ELR (cell line): ENCODE data around the gene ZNF514.

ENCODE experiments used
- DNase-seq: peaks from one replicate; pipeline ENCODE4 v3.0.0-alpha.2; 2015; ENCODE audit warnings: low read depth

Gene ZNF514

DNA sequence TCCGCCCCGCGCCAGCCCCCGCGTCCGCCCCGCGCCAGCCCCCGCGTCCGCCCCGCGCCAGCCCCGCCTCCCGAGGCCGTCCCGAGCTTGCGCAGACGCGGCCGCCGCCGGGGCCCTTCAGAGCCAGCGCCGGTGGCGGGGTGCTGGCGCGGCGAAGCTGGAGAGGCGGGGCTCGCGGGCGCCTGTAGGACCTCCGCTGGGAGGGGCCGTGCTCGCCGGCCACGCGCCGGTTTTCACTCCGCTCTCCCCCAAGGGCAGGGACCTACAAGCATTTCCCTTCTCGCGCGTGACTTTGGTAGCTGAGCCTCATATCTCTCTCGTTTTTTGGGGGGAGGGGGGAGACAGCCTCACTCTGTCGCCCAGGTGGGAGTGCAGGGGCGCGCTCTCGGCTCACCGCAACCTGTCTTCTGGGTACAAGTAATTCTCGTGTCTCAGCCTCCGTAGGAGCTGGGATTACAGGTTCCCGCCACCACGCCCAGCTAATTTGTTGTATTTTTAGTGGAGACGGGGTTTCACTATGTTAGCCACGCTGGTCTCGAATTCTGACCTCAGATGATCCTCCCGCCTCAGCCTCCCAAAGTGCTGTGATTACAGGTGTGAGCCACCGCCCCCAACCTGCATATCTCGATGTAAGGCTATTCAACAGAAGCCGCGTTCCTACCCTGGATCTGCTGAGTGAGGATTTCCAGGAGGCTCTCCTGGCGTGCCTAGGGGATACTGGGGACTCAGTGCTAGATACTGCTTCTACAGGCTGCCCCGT lies at the start of gene ZNF514:
TSS of gene ZNF514 (minus strand) at position 159 of the 760 bp plus-strand sequence. CDS start 6,595 bp downstream, outside the sequence.
- peak; percentile 80 for DNase-seq

DNA sequence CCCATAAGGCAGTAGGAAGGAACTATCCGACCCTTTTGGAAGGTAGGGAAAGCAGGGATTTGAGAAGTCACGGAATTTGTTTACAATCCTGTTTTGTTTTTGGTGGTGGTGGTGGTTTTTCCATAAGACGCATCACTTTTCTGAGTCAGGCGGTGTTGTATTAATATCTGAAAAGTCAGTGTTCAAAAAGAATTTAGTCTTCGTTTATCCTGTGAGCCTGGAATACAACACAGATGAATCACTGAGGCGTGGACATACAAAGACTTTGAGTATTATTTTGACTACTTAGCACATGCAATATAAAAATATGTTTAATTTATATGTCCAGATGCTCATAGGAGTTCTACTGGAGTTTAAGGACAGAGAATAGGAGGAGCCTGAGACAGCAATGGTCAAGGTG lies 48.5 kb upstream of the ZNF514 start:
- DNase-seq, result peak; percentile 65

DNA sequence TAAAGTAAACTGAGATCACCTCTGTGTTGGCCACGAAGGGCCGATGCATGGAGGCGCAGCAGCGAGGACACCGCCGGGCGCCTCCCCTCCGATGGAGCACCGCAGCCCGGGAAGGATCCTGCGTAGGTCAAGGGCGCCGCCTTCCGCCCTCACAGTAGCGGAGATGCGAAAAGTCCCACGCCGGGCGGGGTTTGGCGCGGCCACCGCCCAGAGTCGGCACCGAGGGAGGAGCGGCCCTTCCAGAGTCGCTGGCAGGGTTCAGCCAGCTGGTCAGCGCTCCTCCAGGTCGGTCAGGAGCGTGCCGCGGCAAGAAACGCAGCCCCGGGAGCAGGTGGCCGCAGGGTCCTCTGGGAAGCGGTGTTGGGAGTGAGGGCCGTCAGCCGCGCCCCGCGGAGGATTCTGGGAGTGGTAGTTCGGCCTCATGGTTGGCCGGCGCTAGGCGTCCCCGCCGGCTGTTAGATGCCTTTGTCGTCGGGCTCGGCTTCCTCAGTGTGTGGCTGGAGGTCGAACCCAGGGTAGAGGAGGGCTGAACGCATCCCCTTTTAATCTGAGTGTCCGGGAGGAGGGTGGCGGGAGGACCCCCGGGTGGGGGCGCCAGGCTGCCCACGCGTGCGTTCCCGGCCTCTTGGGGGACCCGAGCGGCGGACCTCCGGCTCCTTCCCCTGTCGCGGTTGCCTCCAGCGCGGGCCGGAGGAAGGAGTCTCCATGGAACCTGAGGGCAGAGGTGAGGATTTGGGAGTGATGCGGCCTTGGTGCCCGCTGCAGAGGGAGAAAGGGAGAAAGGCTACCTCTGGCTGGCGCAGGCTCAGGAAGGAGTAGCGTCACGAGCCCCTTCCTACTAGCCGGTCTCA lies 47.7 kb upstream of the ZNF514 start, which contains the start of gene ZNF892:
TSS of gene ZNF892 (plus strand) at position 411 of the 851 bp plus-strand sequence. CDS start at position 706, 295 bp downstream.
- peak; percentile 92 for DNase-seq

DNA sequence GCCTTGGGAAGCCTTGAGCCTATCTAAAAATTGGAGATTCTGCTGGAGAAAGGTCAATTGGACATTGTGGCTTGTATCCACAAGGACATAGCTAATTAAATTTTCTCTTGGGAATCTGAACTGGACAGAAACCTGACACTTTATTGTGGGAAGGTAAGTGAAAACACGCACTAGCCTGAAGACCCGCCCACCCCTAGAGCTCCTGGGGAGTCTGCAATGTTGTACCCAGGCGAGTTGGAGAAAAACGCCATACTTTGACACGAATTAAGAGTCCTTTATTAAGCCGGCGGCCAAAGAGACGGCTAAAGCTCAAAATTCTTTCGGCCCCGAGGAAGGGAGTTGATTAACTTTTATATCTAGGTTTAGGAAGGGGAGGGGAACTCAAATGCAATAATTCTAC lies 46.4 kb upstream of the ZNF514 start:
- no peak for DNase-seq

DNA sequence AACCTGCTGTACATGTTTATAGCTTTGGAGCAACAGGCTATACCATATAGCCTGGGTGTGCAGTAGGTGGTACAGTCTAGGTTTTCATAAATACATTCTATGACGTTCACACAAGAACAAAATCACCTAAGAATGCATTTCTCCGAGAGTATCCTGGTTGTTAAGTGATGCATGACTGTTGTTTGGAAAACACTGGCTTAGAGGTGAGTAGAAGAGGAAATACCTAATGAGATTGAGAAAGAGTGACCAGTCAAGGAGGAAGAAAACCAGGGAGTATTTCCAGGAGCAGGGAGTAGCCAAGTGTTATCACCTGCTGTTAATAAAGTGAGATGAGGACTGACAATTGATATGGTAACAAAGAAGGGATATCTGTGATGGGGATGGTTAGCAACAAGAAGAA lies 44.7 kb upstream of the ZNF514 start:
- DNase-seq, result no peak

DNA sequence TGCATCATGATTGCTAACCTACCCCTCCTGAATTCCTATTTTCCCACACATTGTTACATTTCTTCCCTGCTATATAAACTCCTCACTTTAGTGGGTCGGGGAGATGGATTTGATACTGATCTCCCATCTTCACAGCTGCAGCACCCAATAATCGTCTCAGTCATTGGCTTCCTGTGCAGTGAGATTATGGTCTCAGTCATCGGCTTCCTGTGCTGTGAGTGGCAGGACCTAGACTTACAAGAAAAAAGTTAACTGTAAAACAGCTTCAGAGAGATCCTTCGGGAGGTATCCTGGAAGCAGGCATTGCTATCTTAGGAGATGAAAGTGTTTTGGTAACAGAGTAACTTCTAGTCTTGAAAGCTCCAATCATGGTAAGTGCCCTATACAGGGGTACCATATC lies 44.3 kb upstream of the ZNF514 start:
- DNase-seq, result no peak

DNA sequence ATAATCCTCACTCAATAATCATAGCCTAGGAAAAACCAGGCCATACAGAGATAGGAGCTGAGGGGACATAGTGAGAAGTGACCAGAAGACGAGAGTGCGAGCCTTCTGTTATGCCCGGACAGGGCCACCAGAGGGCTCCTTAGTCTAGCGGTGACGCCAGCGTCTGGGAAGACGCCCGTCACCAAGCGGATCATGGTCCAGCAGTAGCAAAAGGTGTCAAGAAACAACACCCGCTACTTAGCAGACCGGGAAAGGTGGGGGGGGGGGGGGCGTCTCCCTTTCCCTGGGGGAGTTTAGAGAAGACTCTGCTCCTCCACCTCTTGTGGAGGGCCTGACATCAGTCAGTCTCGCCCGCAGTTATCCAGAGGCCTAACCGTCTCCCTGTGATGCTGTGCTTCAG lies 33.3 kb upstream of the ZNF514 start:
- peak; percentile 51 for DNase-seq

DNA sequence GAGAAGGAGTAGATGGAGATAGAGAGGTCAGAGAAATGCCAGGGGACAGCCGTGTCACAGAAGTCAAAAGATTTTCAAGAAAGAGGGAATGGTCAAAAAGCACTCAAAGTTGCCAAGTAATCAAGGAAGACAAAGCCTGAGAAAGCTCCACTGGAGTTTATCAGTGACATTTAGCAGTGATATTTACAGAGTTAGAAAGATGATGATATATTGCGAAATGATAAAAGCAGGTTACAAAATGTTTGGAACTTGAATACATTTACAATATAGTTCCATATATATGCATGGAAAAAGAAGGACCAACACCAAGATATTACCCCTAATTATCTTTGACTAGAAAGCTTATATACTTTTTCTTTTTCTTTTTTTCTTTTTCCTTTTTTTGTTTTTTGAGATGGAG lies 26.3 kb upstream of the ZNF514 start:
- DNase-seq, result no peak

DNA sequence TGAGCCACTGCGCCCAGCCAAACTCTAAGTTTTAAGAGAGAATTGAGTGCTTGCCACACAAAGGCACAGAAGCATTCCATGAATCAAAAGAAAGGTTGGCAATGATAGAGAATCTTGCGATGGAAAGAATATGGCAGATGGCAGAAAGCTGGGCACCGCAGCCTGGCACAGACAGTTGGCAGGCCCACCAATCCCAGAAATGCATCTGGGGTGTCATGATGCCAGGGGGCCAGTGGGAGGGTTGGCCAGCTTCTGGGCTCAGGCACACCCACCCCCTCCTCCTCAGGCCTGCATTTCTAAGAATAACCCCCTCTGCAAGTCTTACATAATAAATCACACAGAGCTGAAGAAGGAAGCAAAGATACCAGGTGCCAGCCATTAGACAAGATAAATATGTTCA lies 25.5 kb upstream of the ZNF514 start:
- no peak for DNase-seq

DNA sequence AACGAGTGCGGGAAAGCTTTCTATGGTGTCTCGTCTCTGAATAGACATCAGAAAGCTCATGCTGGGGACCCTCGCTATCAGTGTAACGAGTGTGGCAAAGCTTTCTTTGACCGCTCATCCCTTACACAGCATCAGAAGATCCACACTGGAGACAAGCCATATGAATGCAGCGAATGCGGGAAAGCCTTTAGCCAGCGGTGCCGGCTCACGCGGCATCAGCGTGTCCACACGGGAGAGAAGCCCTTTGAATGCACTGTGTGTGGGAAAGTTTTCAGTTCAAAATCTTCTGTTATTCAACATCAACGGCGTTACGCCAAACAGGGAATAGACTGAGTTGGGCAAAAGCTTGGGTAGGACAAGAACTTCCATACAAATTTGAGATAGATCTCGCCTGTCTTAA lies 22.1 kb upstream of the ZNF514 start:
- no peak for DNase-seq

DNA sequence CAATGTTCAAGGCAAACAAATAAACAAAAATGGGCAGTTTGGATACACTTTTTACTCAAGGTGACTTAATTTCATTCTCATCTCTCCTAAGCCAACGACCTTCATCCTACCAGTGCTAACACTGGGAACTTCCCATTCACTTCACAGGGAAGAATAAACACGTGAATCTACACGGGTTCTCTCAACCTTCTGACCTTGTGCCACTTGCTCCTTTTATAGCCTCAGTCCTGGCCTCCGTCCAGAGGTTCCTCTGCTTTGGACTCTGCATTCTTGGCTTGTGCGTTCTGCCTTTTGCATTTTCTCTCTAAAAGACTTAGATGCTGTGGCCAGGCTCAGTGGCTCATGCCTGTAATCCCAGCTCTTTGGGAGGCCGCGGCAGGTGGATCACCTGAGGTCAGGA lies 19.8 kb upstream of the ZNF514 start:
- DNase-seq, result no peak

DNA sequence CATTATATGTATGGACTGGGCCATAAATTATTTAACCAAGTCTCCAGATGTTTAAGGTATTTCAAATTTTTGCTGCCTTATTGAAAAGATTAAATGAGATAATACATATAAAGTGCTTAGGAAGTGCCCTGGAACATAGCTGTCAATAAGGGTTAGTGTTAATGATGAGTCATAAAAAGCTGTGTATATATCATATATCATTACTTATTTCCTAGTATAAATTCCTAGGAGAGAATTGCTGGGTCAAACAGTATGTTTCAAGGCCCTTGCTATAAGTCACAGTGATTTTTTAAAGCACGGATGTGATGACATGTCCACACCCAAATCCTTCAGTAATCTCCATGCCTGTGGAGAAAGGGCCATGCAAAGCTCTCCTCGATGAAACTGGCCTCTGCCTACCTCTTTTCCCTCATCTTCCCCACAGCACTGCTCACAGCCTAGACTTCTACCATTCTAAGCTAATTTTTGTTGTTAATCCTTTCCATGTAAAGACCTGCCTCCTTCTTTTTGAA lies 14.4 kb upstream of the ZNF514 start:
- DNase-seq, result peak; percentile 39

DNA sequence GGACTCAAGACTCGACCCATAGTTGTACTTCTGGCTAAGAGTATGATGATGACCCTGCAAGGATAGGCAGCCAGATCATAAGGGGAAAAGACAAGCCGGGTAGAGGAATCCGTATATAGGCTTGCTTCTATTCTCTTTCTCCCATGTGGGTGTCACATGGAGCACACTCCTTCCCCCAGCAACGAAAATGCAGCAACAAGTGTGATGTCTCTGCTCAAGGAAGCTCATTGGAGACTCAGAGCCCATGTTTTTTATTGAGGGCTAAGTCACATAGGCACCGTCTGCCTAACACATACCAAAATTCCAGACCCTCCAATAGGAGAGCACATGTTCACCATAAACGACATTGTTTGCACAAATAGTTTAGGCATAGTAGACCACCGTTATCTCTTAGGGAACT lies 12.3 kb upstream of the ZNF514 start:
- DNase-seq, result no peak

DNA sequence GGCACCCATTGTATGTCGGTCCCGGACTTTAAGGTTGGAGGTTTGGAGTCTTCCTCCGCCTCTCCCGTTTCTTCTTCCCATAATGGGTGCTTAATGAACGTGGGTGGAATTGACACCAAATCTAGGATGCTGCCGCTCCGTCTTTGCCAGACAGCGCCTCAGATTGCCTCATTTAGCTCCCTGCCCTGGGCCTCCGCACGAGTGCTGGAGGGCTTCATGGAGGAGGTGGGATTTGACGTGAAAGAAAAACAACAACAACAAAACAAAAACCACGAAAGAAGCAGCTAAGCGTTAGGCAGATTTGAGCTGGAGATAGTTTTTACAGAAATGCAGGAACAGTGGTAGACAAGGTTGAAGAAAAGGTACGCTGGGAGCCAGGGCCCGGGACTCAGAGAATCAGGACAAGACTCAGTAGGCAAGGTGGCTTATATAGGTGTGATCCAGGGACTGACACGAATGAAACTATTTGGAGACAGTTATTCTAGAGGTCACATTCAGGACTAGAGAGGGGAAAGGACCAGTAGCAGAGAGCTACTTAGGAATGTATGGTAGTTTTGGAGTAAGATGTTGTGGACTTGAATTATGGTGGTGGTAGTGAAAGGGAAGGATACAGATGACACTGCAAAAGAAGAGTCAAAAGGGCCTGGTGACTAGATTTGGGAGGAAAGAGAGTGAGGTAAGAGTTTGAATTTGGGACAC lies 6.6 kb upstream of the ZNF514 start:
- DNase-seq, result no peak

DNA sequence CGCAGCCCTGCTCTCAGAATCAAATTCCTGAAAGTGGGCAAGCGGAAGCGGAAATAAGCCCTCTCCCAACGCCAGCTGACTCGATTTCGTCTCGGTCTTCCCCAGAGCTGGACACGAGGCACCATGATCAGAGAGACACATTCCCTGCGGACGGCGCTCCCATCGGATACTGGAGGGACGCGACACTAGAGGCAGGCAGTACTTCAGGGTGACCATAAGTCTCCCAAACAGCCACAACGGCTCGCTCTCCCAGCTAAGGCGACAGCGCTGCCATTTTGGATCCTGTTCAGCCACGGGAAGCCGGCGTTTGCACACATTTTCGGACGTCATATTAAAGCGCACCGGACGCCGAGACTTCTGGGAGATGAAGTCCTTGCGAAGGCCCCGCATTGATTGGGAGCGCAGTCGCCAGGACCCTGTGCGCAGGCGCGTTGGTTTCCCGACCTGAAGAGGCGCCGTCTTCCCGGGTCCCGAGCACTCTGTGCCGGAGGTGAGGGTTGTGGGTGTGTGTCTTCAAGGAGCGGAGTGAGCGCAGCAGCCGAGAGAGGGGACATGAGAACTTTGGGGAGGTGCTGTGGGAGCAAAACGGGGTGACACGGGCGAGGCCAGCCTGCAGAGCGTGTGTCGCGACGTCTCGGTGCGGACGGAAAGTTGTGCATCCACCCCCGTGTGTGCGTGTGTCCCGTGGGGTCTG lies 5.9 kb upstream of the ZNF514 start, which contains the start of gene ZNF2:
TSS of gene ZNF2 (plus strand) at position 439 of the 694 bp plus-strand sequence. CDS start 10,418 bp downstream, outside the sequence.
- DNase-seq, result peak; percentile 99

DNA sequence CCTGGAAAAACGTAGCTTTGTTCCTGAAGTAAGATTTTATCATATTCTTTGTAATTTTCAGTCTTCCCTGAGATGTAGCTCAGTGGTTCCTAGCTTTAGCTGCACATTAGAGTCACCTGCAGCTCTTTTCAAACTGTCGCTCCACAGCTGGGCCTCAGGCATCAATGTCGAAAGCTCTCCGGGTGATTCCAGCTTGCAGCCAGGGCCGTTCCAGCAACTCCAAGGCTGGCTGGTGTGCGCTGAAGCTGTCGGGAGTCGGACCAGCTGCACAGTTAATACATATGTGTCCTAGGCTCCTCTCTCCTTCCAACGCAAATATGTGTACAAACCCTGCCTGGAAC lies 5.4 kb upstream of the ZNF514 start:
- DNase-seq, result no peak

DNA sequence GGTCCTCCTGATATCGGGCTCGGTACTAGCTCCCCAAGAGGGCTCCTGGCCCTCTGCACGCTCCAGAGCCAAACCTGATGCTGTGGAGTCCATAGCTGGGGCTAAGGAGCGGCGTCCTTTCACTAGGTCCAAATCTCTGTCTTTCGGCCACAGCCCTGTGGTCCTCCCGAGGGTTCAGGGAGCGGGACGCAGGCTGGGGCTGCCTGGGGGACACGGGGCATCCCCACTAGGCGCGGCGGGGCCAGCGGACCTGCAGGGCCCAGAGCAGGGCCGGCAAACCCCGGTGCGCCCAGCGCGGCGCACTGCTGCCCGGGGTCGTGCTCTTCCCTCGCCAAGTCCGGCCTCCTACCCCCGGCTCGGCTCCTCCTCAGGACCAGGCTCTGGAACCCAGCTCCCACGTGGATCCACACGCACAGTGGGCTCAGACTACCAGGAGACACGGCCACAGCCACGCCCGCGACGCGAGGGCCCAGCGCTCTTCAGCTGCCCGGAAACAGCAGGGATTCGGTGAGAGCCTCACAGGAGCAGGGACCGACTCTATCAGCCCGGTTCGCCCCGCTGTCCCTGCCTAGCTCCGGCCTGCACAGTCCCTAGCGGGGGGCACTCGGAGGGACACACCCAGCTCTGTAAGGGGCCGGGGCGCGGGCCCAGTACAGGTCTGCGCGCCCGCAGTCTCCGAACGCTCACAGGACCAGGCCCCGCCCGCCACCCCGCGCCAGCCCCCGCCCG lies 593 bp downstream of the ZNF514 start:
- peak; percentile 60 for DNase-seq

DNA sequence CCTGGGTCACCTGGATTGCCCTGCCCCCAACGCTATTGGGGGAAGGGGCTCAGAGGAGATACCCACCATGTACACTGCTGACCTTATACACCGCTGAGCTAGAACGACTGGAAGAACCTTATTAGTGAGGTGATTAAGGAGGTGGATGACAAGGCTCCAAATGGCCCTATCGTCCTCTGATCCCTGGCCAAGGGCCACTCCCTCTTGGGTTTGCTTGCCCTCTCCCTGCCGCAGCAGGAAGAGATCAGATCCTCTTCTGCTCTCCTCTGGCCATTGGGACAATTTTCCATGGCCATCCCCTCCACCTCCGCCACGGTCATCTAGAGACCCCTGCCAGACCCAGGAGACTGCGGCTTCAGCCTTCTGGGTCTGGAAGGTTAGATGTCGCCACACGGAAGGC lies 1.2 kb downstream of the ZNF514 start:
- no peak for DNase-seq

DNA sequence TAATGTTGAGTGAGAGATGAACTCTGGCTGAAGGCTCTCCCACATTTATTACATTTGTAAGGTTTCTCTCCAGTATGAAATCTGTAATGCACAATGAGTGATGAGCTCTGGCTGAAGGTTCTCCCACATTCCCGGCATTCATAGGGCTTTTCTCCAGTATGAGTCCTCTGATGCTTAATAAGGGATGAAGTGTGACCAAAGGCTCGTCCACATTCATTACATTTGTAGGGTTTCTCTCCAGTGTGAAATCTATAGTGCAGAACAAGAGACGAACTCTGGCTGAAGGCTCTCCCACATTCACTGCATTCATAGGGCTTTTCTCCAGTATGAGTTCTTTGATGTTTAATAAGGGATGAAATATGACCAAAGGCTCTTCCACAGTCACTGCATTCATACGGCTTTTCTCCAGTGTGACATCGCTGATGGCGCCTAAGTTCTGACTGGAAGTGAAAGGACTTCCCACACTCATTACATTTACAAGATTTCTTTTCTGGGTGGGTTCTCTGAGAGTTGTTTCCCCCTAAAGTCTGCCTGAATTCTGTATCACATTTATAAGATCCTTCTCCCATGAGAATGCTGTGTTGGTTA lies 10.2 kb downstream of the ZNF514 start:
- peak; percentile 8 for DNase-seq

DNA sequence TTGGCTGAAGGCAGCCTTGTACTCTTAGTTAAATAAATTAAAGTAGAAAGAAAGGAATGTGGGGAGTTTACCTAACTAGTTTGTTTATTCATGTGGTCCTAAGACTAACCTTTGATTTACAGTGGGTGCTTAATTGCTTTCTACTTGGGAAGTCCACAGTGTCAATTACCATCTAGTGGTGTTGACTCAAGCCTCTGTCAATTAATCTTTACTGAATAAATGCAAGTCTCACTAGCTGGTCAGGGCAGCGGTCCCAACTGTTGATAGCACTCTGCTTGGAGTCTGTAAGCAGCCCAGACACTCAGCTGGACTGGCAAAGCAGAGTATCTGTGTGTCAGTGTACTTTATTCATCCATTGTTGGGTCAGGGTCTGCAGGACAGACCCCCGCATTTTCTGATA lies 15.8 kb downstream of the ZNF514 start:
- DNase-seq, result no peak

DNA sequence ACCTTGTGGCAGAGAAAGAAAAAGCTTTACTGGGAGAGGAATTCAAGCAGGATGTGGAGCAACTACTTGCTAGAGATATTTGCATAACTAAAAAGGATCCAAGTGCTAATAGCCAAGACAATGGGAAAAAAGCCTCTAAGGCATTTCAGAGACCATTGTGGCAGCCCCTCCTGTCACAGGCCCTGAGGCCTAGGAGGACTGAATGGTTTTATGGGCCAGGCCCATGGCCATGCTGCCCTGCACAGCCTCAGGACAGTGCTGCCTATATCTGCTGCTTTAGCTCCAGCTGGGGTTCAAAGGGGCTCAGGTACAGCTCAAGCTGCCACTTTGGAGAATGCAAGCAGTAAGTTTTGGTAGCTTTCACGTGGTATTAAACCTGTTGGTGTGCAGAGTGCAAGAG lies 20.9 kb downstream of the ZNF514 start:
- DNase-seq, result no peak
